Suppressor macrophage treated with lipopolysaccharide for 4 hours (primary cell): Measurements from ENCODE around the gene QTRT2.

Source experiments
- DNase-seq: peaks from one replicate; pipeline ENCODE4 v3.0.0-alpha.2; 2020

The QTRT2 gene

DNA sequence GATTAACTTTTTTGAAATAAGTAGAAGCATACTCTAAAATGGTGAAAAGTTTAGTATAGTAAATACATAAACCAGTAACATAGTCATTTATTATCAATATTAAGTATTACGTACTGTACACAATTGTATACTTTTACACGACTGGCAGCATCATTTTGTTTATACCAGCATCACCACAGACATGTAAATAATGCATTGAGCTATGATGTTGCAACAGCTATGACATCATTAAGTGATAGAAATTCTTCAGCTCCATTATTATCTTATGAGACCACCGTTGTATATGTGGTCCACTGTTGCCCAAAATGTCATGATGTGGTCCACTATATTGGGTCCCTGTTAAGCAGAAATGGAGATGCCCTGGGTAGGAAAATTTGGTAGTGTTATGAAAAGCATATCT lies 71.0 kb downstream of the QTRT2 start:
- DNase-seq: no peak

DNA sequence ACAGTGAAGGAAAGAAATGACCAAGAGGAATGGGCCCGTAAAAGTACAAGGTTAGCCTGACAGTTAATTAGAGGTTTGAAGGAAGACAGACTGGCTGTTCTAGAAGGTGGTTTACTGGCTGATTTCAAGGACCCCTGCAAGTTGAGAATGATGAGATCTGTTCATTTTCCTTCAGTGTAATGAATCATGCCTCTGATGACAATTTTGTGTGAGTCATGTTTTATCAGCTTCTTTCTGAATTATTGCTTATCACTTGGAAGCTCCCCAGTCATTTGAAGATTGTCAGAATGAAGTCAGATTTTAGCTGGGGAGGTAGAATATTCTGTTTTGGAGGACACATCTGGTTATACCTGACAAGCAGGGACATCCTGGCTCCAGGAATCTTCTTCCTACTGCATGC lies 71.7 kb downstream of the QTRT2 start:
- no peak for DNase-seq

DNA sequence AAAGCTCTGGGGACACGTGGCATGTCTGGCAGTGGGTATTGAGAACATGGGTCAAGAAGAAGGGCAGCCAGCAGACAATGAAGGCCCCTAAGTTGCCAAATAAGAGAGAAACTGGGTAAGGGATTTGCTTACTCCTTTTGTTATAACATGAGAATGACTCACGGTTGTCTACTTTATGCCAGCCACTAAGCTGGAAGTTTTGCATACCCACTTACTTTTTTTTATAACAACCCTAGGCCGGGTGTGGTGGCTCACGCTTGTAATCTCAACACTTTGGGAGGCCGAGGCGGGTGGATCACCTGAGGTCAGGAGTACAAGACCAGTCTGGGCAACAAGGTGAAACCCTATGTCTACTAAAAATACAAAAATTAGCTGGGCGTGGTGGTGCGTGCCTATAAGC lies 72.3 kb downstream of the QTRT2 start:
- DNase-seq: no peak

DNA sequence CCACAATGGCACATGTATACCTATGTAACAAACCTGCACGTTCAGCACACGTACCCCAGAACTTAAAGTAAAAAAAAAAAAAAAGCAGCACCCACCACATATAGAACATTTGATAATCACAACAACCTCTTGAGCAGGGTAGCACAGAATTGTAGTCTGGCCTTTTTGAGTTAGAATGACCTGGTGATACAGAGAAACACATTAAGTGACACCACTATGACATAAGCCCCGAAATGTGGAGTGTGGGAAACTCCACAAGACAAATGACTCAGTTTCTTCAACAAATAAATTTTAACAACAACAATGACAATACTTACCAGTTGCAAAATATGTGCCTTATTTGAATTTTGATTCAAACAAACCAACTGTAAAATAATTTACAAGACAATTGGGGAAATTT lies 76.0 kb downstream of the QTRT2 start:
- DNase-seq: peak; percentile 6

DNA sequence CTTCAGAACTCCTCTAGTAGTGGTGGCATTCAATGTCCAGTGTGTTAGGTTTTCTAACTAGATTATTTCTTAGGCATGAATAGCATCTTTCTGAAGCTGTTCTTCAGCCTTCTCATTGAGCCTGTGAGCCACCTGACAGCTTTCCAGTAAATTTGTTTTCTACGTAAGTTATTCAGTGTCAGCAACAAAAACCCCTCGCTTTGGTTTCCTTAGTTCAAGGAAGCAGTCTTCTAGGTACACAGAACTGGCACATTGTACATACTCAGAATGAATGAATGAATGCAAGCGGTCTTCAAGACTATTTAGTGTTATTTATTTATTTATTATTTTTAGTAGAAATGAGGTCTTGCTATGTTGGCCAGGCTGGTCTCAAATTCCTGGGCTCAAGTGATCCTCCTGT lies 77.4 kb downstream of the QTRT2 start:
- DNase-seq: no peak
